IMR-90 (cell line): ENCODE results near the gene CDH15. TPM values are rescaled to one million over a fixed set of nuclear protein-coding genes. Genes with fewer than 3 reads are reported as not detected.

Experiments
- ATAC-seq: fragments of 200-7000 bp; cut with Tn5 transposase; 2 replicates; pipeline ENCODE4 v1.9.1; 2020; ENCODE audit warnings: low read depth, mild to moderate bottlenecking, moderate library complexity
- BruUV-seq: library from RNA; stranded (reverse); fragments of 400-500 nt; replicated peaks from 2 replicates; lab custom pipeline; 2021; lab: Mats Ljungman, UMichigan
- CTCF ChIA-PET: fragments of 300-600 bp; formaldehyde crosslinking; extraction: SDS; loops from one replicate; lab custom pipeline; 2021; ENCODE audit warnings: antibody characterized with exemption; lab: Yijun Ruan, JAX
- POLR2A ChIA-PET: fragments of 300-600 bp; sonication (Branson Sonifier 250); formaldehyde crosslinking; loops from one replicate; lab custom pipeline; 2022; ENCODE audit warnings: antibody characterized with exemption; ENCODE audit not compliant: unreplicated experiment; lab: Charles Lee
- DNase-seq: peaks from one replicate; pipeline ENCODE4 v3.0.0; 2013
- H2AFZ ChIP-seq: replicated peaks from 2 replicates; pipeline ENCODE3; 2013; ENCODE audit warnings: low read length, mild to moderate bottlenecking; ENCODE audit not compliant: poor library complexity
- H2AK5ac ChIP-seq: 2 replicates; pipeline ENCODE4 v1.6.1; 2013; ENCODE audit warnings: low read depth, low read length, inconsistent platforms
- H2AK9ac ChIP-seq: replicated peaks from 2 replicates; pipeline ENCODE3; 2013; ENCODE audit warnings: mild to moderate bottlenecking, low read depth, low read length, moderate library complexity; ENCODE audit not compliant: poor library complexity
- H2BK120ac ChIP-seq: 2 replicates; pipeline ENCODE4 v1.6.1; 2013; ENCODE audit warnings: low read depth, low read length, inconsistent platforms
- H2BK15ac ChIP-seq: 3 replicates; pipeline ENCODE4 v1.6.1; 2013; ENCODE audit warnings: low read depth, low read length, inconsistent platforms
- H2BK20ac ChIP-seq: 2 replicates; pipeline ENCODE4 v1.6.1; 2013; ENCODE audit warnings: low read depth, mild to moderate bottlenecking, inconsistent platforms, low read length, moderate library complexity
- H2BK5ac ChIP-seq: 2 replicates; pipeline ENCODE4 v1.6.1; 2013; ENCODE audit warnings: mild to moderate bottlenecking, low read depth, low read length, inconsistent platforms; ENCODE audit not compliant: poor library complexity, severe bottlenecking
- H3K14ac ChIP-seq: replicated peaks from 2 replicates; pipeline ENCODE4 v1.6.1; 2013; ENCODE audit warnings: low read depth, low read length, inconsistent platforms
- H3K18ac ChIP-seq: 2 replicates; pipeline ENCODE4 v1.6.1; 2013; ENCODE audit warnings: low read depth, low read length, control low read depth
- H3K23ac ChIP-seq: 2 replicates; pipeline ENCODE4 v1.6.1; 2013; ENCODE audit warnings: low read depth, low read length, inconsistent platforms
- H3K27ac ChIP-seq: 2 replicates; pipeline ENCODE4 v1.5.1; 2013; ENCODE audit warnings: mild to moderate bottlenecking, control low read depth, low read length; ENCODE audit not compliant: insufficient read depth
- H3K27me3 ChIP-seq: 2 replicates; pipeline ENCODE4 v1.6.1; 2013; ENCODE audit warnings: low read length; ENCODE audit not compliant: control insufficient read depth, insufficient read depth
- H3K36me3 ChIP-seq: 2 replicates; pipeline ENCODE4 v1.6.1; 2013; ENCODE audit warnings: low read length, mixed read lengths; ENCODE audit not compliant: control insufficient read depth, insufficient read depth
- H3K4ac ChIP-seq: 2 replicates; pipeline ENCODE4 v1.6.1; 2013; ENCODE audit warnings: low read depth, low read length, inconsistent platforms
- H3K4me1 ChIP-seq: 2 replicates; pipeline ENCODE4 v1.6.1; 2013; ENCODE audit warnings: low read length, mixed read lengths; ENCODE audit not compliant: control insufficient read depth, insufficient read depth
- H3K4me2 ChIP-seq: 2 replicates; pipeline ENCODE4 v1.6.1; 2013; ENCODE audit warnings: low read depth, mild to moderate bottlenecking, control low read depth, low read length, moderate library complexity
- H3K4me3 ChIP-seq: 2 replicates; pipeline ENCODE4 v1.5.1; 2013; ENCODE audit warnings: low read depth, mild to moderate bottlenecking, control low read depth, low read length, moderate library complexity; ENCODE audit not compliant: insufficient read depth
- H3K56ac ChIP-seq: 2 replicates; pipeline ENCODE4 v1.6.1; 2013; ENCODE audit warnings: low read length, inconsistent platforms; ENCODE audit not compliant: insufficient read depth; ENCODE audit errors: extremely low read depth
- H3K79me1 ChIP-seq, 2 experiments: 2 replicates each; pipeline ENCODE4 v1.6.1; 2013; ENCODE audit warnings: low read length in 2 of 2, inconsistent platforms in 1 of 2, low read depth in 1 of 2
- H3K9ac ChIP-seq: 2 replicates; pipeline ENCODE4 v1.6.1; 2013; ENCODE audit warnings: low read depth, low read length, control low read depth
- H3K9me1 ChIP-seq: 2 replicates; pipeline ENCODE4 v1.6.1; 2013; ENCODE audit warnings: low read length, inconsistent platforms; ENCODE audit not compliant: insufficient read depth
- H3K9me3 ChIP-seq: 2 replicates; pipeline ENCODE4 v1.6.1; 2013; ENCODE audit warnings: low read length; ENCODE audit not compliant: control insufficient read depth, insufficient read depth
- H4K20me1 ChIP-seq: 2 replicates; pipeline ENCODE4 v1.6.1; 2013; ENCODE audit warnings: low read length, inconsistent platforms; ENCODE audit not compliant: insufficient read depth
- H4K5ac ChIP-seq: 2 replicates; pipeline ENCODE4 v1.6.1; 2013; ENCODE audit warnings: mild to moderate bottlenecking, low read depth, low read length, control low read depth
- H4K8ac ChIP-seq, 2 experiments: 2 replicates each; pipeline ENCODE4 v1.6.1; 2013; ENCODE audit warnings: low read depth in 2 of 2, low read length in 2 of 2, control low read depth in 1 of 2, inconsistent platforms in 1 of 2
- H4K91ac ChIP-seq: 2 replicates; pipeline ENCODE4 v1.6.1; 2013; ENCODE audit warnings: low read depth, low read length, inconsistent platforms; ENCODE audit not compliant: insufficient read depth
- BHLHE40 ChIP-seq: fragments of 150-350 bp; IDR thresholded peaks from 2 replicates; pipeline ENCODE4 v1.6.1; 2016; ENCODE audit warnings: mild to moderate bottlenecking, low read depth, low read length
- CEBPB ChIP-seq: IDR thresholded peaks from 2 replicates; pipeline ENCODE4 v1.6.1; 2012; ENCODE audit warnings: low read depth, low read length, improper control_type of control experiment
- CHD1 ChIP-seq: IDR thresholded peaks from 2 replicates; pipeline ENCODE4 v1.6.1; 2012; ENCODE audit warnings: low read depth, low read length, improper control_type of control experiment
- ELK1 ChIP-seq: fragments of 150-350 bp; IDR thresholded peaks from 2 replicates; pipeline ENCODE4 v1.6.1; 2016; ENCODE audit warnings: low read depth, mild to moderate bottlenecking, low read length, moderate library complexity, borderline replicate concordance
- FOS ChIP-seq: fragments of 150-350 bp; IDR thresholded peaks from 2 replicates; pipeline ENCODE4 v1.6.1; 2016; ENCODE audit warnings: low read depth, low read length
- MAFK ChIP-seq: IDR thresholded peaks from 2 replicates; pipeline ENCODE4 v1.6.1; 2012; ENCODE audit warnings: low read depth, low read length, improper control_type of control experiment
- MAZ ChIP-seq: IDR thresholded peaks from 2 replicates; pipeline ENCODE4 v1.6.1; 2012; ENCODE audit warnings: low read depth, mild to moderate bottlenecking, low read length, improper control_type of control experiment, moderate library complexity, borderline replicate concordance
- MXI1 ChIP-seq: IDR thresholded peaks from 2 replicates; pipeline ENCODE4 v1.6.1; 2012; ENCODE audit warnings: low read depth, mild to moderate bottlenecking, low read length, moderate library complexity, borderline replicate concordance
- POLR2A ChIP-seq: IDR thresholded peaks from 2 replicates; pipeline ENCODE4 v1.6.1; 2012; ENCODE audit warnings: mild to moderate bottlenecking, low read depth, low read length
- RAD21 ChIP-seq: IDR thresholded peaks from 2 replicates; pipeline ENCODE4 v1.6.1; 2012; ENCODE audit warnings: low read length, improper control_type of control experiment
- RCOR1 ChIP-seq: IDR thresholded peaks from 2 replicates; pipeline ENCODE4 v1.6.1; 2012; ENCODE audit warnings: mild to moderate bottlenecking, low read length, improper control_type of control experiment; ENCODE audit not compliant: insufficient replicate concordance
- RFX5 ChIP-seq: IDR thresholded peaks from 2 replicates; pipeline ENCODE4 v1.8.0; 2012; ENCODE audit warnings: low read depth, mild to moderate bottlenecking, low read length, moderate library complexity
- WGBS, 2 experiments: methylation state at CpG; one replicate each; pipeline versions ENCODE4 v1.1.5 to v1.1.7; 2013; ENCODE audit warnings: missing lambda C conversion rate in 2 of 2; ENCODE audit not compliant: insufficient read length in 1 of 2; ENCODE audit errors: extremely low coverage in 2 of 2; 5-methylcytosine and 5-hydroxymethylcytosine counted together
- dilution Hi-C: fragments of 300-500 bp; cut with HindIII; formaldehyde crosslinking; loops from one replicate; pipeline ENCODE4 v1.14.3; 2018; ENCODE audit warnings: low sequenced_read_pairs; ENCODE audit not compliant: unreplicated experiment
- in situ Hi-C: fragments of 300-500 bp; cut with MboI; formaldehyde crosslinking; loops from 3 replicates; pipeline ENCODE4 v1.14.3; 2019; ENCODE audit warnings: low sequenced_read_pairs, inconsistent platforms, mixed read lengths
- intact Hi-C: fragments of 100-400 bp; cut with micrococcal nuclease; formaldehyde crosslinking; loops from 2 replicates; pipeline ENCODE4 v1.10.0; 2022
- polyA plus RNA-seq, 3 experiments: library from polyadenylated mRNA; depleted of rRNA; stranded (reverse); fragments of >200 nt; gene quantifications; 2 replicates each; pipeline ENCODE4 v1.2.3, GENCODE V29; 2012; ENCODE audit warnings: low replicate concordance in 1 of 3
- total RNA-seq: library from RNA; depleted of rRNA; stranded (reverse); fragments of >200 nt; gene quantifications from 2 replicates; pipeline ENCODE4 v1.2.3, GENCODE V29; 2012
- TF ChIP-seq, protein P1 (sequence below): fragments of 150-350 bp; IDR thresholded peaks from 2 replicates; pipeline ENCODE4 v1.6.1; 2017; ENCODE audit warnings: mild to moderate bottlenecking, antibody characterized with exemption, low read length, low read depth
- TF ChIP-seq, protein P2 (sequence below): conservative IDR thresholded peaks from 2 replicates; pipeline ENCODE4 v1.5.1; 2012; ENCODE audit warnings: mild to moderate bottlenecking, low read depth, low read length, improper control_type of control experiment

Gene CDH15
- total and polyA plus RNA-seq, 2 of the 4 experiments (the other 2 are of a cell fraction): 0.18 to 0.62 TPM

- H2BK5ac ChIP-seq: no peak overlapping the region
- H3K18ac ChIP-seq: no peak overlapping the region
- no peak overlapping the region for H2AFZ ChIP-seq
- no peak overlapping the region for H3K27ac ChIP-seq
- H4K91ac ChIP-seq: no peak overlapping the region
- DNase-seq: no peak
- no peak overlapping the region for H3K9ac ChIP-seq
- H3K79me1 ChIP-seq: 0 out of 4 replicates have a peak, but pooled peaks cover 0 to 2% of the 10 kb centered on the region in 2 experiments
- no peak overlapping the region for H4K5ac ChIP-seq
- intact Hi-C loops: no loop called here
- H4K20me1 ChIP-seq: no peaks in the 10 kb centered on the region
- no peaks in the 10 kb centered on the region for H3K9me3 ChIP-seq
- no peak overlapping the region for H3K14ac ChIP-seq
- H2BK20ac ChIP-seq: no peak overlapping the region
- BruUV-seq: no TSS peak
- no peak overlapping the region for H3K23ac ChIP-seq
- no peak overlapping the region for H4K8ac ChIP-seq
- H2AK5ac ChIP-seq: no peak overlapping the region
- 99% methylated on average over 12 of the region's 21 CpGs; no CpG with 5 or more reads in 1 of the 2 experiments for WGBS, 2 experiments
- peaks cover 35% of the 10 kb centered on the region for H3K36me3 ChIP-seq
- no peak overlapping the region for H2BK15ac ChIP-seq
- no peak overlapping the region for H3K4me3 ChIP-seq
- H3K27me3 ChIP-seq: no peaks in the 10 kb centered on the region
- H3K4me1 ChIP-seq: no peaks in the 10 kb centered on the region
- CTCF ChIA-PET: no interaction called here
- no peaks in the 10 kb centered on the region for H3K9me1 ChIP-seq
- in situ Hi-C loops: no loop called here
- no peak overlapping the region for H2BK120ac ChIP-seq
- TF ChIP-seq RCOR1 (no peak), BHLHE40 (no peak), MAZ (no peak), FOS (no peak), ELK1 (no peak), CHD1 (no peak), RAD21 (no peak), MAFK (no peak), POLR2A (no peak), RFX5 (no peak), MXI1 (no peak), CEBPB (no peak)
- TF ChIP-seq, protein P1, sequence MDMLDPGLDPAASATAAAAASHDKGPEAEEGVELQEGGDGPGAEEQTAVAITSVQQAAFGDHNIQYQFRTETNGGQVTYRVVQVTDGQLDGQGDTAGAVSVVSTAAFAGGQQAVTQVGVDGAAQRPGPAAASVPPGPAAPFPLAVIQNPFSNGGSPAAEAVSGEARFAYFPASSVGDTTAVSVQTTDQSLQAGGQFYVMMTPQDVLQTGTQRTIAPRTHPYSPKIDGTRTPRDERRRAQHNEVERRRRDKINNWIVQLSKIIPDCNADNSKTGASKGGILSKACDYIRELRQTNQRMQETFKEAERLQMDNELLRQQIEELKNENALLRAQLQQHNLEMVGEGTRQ: no peak
- TF ChIP-seq, protein P2, sequence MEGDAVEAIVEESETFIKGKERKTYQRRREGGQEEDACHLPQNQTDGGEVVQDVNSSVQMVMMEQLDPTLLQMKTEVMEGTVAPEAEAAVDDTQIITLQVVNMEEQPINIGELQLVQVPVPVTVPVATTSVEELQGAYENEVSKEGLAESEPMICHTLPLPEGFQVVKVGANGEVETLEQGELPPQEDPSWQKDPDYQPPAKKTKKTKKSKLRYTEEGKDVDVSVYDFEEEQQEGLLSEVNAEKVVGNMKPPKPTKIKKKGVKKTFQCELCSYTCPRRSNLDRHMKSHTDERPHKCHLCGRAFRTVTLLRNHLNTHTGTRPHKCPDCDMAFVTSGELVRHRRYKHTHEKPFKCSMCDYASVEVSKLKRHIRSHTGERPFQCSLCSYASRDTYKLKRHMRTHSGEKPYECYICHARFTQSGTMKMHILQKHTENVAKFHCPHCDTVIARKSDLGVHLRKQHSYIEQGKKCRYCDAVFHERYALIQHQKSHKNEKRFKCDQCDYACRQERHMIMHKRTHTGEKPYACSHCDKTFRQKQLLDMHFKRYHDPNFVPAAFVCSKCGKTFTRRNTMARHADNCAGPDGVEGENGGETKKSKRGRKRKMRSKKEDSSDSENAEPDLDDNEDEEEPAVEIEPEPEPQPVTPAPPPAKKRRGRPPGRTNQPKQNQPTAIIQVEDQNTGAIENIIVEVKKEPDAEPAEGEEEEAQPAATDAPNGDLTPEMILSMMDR: no peak
- no peak overlapping the region for H3K4ac ChIP-seq
- H3K4me2 ChIP-seq: no peak overlapping the region
- POLR2A ChIA-PET: no interaction called here
- no peak overlapping the region for H3K56ac ChIP-seq
- H2AK9ac ChIP-seq: no peak overlapping the region
- dilution Hi-C loops: no loop called here
- ATAC-seq: no peak
These were observed 25.1 kb upstream of the CDH15 start for GRCh38 chr16:89146211-89147005.
